Measurements from ENCODE around the gene CLEC16A. TPM values are rescaled to one million over a fixed set of nuclear protein-coding genes. Genes with fewer than 3 reads are reported as not detected.

The CLEC16A gene
- total RNA-seq, 1 donor from 2014 or later: 58.1 TPM

GRCh38 chr16:10911267-10911666 is 33.1 kb upstream of the CLEC16A start:
- TF ChIP-seq, protein P1, sequence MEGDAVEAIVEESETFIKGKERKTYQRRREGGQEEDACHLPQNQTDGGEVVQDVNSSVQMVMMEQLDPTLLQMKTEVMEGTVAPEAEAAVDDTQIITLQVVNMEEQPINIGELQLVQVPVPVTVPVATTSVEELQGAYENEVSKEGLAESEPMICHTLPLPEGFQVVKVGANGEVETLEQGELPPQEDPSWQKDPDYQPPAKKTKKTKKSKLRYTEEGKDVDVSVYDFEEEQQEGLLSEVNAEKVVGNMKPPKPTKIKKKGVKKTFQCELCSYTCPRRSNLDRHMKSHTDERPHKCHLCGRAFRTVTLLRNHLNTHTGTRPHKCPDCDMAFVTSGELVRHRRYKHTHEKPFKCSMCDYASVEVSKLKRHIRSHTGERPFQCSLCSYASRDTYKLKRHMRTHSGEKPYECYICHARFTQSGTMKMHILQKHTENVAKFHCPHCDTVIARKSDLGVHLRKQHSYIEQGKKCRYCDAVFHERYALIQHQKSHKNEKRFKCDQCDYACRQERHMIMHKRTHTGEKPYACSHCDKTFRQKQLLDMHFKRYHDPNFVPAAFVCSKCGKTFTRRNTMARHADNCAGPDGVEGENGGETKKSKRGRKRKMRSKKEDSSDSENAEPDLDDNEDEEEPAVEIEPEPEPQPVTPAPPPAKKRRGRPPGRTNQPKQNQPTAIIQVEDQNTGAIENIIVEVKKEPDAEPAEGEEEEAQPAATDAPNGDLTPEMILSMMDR (IDR thresholded peaks at IDR 0.05; ENCODE audit: unreplicated experiment): no peak
- Mint-ChIP-seq H3K4me1 (ENCODE audit: unreplicated experiment) (no peaks in the 10 kb centered on the region), H3K9me3 (ENCODE audit: unreplicated experiment) (no peaks in the 10 kb centered on the region), H3K36me3 (ENCODE audit: low read depth, unreplicated experiment) (no peaks in the 10 kb centered on the region), H3K27me3 (ENCODE audit: unreplicated experiment) (peaks cover 4% of the 10 kb centered on the region), H3K4me3 (ENCODE audit: unreplicated experiment) (no peak overlapping the region), H3K27ac (ENCODE audit: unreplicated experiment) (no peak overlapping the region)
- DNase-seq (ENCODE audit: low spot score): no peak

GRCh38 chr16:10916534-10916933 is 27.8 kb upstream of the CLEC16A start:
- no peaks in the 10 kb centered on the region for H3K36me3 Mint-ChIP-seq (ENCODE audit: low read depth, unreplicated experiment)
- DNase-seq (ENCODE audit: low spot score): no peak
- no peaks in the 10 kb centered on the region for H3K9me3 Mint-ChIP-seq (ENCODE audit: unreplicated experiment)
- H3K27me3 Mint-ChIP-seq (ENCODE audit: unreplicated experiment): peaks cover 3% of the 10 kb centered on the region
- H3K4me3 Mint-ChIP-seq (ENCODE audit: unreplicated experiment): no peak overlapping the region
- TF ChIP-seq, protein P1 (IDR thresholded peaks at IDR 0.05; ENCODE audit: unreplicated experiment): no peak
- no peak overlapping the region for H3K27ac Mint-ChIP-seq (ENCODE audit: unreplicated experiment)
- no peaks in the 10 kb centered on the region for H3K4me1 Mint-ChIP-seq (ENCODE audit: unreplicated experiment)

GRCh38 chr16:10918294-10919002 is 25.9 kb upstream of the CLEC16A start:
- DNase-seq (ENCODE audit: low spot score): peak; percentile 94
- TF ChIP-seq, protein P1 (IDR thresholded peaks at IDR 0.05; ENCODE audit: unreplicated experiment): peak; percentile 90
- H3K4me1 Mint-ChIP-seq (ENCODE audit: unreplicated experiment): no peaks in the 10 kb centered on the region
- no peaks in the 10 kb centered on the region for H3K36me3 Mint-ChIP-seq (ENCODE audit: low read depth, unreplicated experiment)
- H3K27ac Mint-ChIP-seq (ENCODE audit: unreplicated experiment): no peak overlapping the region
- no peak overlapping the region for H3K4me3 Mint-ChIP-seq (ENCODE audit: unreplicated experiment)
- no peaks in the 10 kb centered on the region for H3K9me3 Mint-ChIP-seq (ENCODE audit: unreplicated experiment)
- peaks cover 3% of the 10 kb centered on the region for H3K27me3 Mint-ChIP-seq (ENCODE audit: unreplicated experiment)

DNA sequence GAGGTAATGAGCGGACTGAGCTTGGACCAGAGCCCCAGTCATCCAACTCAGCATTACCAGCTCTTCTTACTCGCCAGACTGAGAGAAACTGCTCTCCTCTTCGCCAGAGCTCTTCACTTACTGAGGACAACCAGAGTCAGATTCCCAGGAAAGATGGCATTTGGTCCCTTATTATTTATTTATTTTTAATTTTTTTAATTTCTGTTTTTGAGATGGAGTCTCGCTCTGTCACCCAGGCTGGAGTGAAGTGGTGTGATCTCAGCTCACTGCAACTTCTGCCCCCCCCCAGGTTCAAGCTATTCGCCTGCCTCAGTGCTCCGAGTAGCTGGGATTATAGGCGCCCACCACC is 25.4 kb upstream of the CLEC16A start:
- Mint-ChIP-seq H3K27ac (ENCODE audit: unreplicated experiment) (no peak overlapping the region), H3K9me3 (ENCODE audit: unreplicated experiment) (no peaks in the 10 kb centered on the region), H3K4me3 (ENCODE audit: unreplicated experiment) (no peak overlapping the region), H3K36me3 (ENCODE audit: low read depth, unreplicated experiment) (no peaks in the 10 kb centered on the region), H3K27me3 (ENCODE audit: unreplicated experiment) (peaks cover 3% of the 10 kb centered on the region), H3K4me1 (ENCODE audit: unreplicated experiment) (no peaks in the 10 kb centered on the region)
- DNase-seq (ENCODE audit: low spot score): no peak
- TF ChIP-seq, protein P1 (IDR thresholded peaks at IDR 0.05; ENCODE audit: unreplicated experiment): peak; percentile 13

DNA sequence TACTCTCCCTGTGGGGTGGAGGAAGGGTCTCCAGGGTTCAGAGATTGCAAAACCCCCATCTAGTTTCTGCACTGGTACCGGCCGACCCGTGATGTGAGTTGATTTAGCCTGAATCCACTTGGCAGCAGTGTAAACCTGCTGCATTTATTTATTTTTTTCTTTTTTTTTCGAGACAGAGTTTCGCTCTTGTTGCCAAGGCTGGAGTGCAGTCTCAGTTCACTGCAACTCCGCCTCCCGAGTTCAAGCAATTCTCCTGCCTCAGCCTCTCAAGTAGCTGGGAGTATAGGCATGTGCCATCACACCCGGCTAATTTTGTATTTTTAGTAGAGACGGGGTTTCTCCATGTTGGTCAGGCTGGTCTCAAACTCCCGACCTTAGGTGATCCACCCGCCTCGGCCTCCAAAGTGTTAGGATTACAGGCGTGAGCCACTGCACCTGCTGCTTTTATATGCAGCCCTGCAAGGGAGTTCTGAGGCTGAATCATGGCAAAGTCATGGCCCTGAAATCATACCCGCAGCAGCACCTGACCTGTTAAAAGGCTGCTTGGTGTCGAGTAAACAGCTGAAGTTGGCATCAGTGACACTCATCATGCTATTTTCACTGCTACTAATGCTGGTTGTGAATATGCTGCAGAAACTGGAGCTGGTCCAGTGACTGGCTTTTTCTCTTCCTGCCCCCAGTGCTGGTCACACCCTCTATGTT is 23.5 kb upstream of the CLEC16A start:
- TF ChIP-seq, protein P1 (IDR thresholded peaks at IDR 0.05; ENCODE audit: unreplicated experiment): no peak
- Mint-ChIP-seq H3K36me3 (ENCODE audit: low read depth, unreplicated experiment) (no peaks in the 10 kb centered on the region), H3K27me3 (ENCODE audit: unreplicated experiment) (peaks cover 3% of the 10 kb centered on the region), H3K4me3 (ENCODE audit: unreplicated experiment) (no peak overlapping the region), H3K27ac (ENCODE audit: unreplicated experiment) (no peak overlapping the region), H3K4me1 (ENCODE audit: unreplicated experiment) (no peaks in the 10 kb centered on the region), H3K9me3 (ENCODE audit: unreplicated experiment) (no peaks in the 10 kb centered on the region)
- DNase-seq (ENCODE audit: low spot score): no peak
